HepG2 (cell line): Measurements from ENCODE around the gene HOTAIR. TPM values are rescaled to one million over a fixed set of nuclear protein-coding genes. Genes with fewer than 3 reads are reported as not detected.
A peak's percentile ranks its signal among the peaks of the same experiment; 100 is the strongest.

Experiments
- ATF2 ChIP-seq: sonication (generic); formaldehyde crosslinking; IDR thresholded peaks from 2 replicates; pipeline ENCODE4 v1.4.0; 2020; ENCODE audit warnings: missing genetic modification reagents
- EZH2 ChIP-seq: conservative IDR thresholded peaks from 2 replicates; pipeline ENCODE4 v1.6.1; 2012; ENCODE audit warnings: mild to moderate bottlenecking, low read depth, low read length, moderate library complexity
- FOXJ3 ChIP-seq: sonication (generic); formaldehyde crosslinking; IDR thresholded peaks from 2 replicates; pipeline ENCODE4 v1.4.0; 2020; ENCODE audit warnings: missing genetic modification reagents, mild to moderate bottlenecking, borderline replicate concordance
- FOXK1 ChIP-seq: sonication (generic); formaldehyde crosslinking; IDR thresholded peaks from 2 replicates; pipeline ENCODE4 v1.4.0; 2020; ENCODE audit warnings: low read depth, missing genetic modification reagents, borderline replicate concordance
- HDAC6 ChIP-seq: fragments of 200-600 bp; sonication (generic); IDR thresholded peaks from 2 replicates; pipeline ENCODE4 v1.7.0; 2017; ENCODE audit warnings: mild to moderate bottlenecking, antibody characterized with exemption, low read length, low read depth
- IRF1 ChIP-seq: sonication (generic); formaldehyde crosslinking; IDR thresholded peaks from 2 replicates; pipeline ENCODE4 v1.4.0; 2020; ENCODE audit warnings: low read depth, mild to moderate bottlenecking, missing genetic modification reagents
- MAZ ChIP-seq, 2 experiments: sonication (generic) in 1 of 2; formaldehyde crosslinking in 1 of 2; IDR thresholded peaks; 2 replicates each; pipeline versions ENCODE4 v1.5.0 to v1.6.1; 2012 to 2020; ENCODE audit warnings: low read depth in 2 of 2, mild to moderate bottlenecking in 2 of 2, borderline replicate concordance in 1 of 2, improper control_type of control experiment in 1 of 2, low read length in 1 of 2, missing genetic modification reagents in 1 of 2, moderate library complexity in 1 of 2
- NFE2L1 ChIP-seq: sonication (generic); formaldehyde crosslinking; IDR thresholded peaks from 2 replicates; pipeline ENCODE4 v1.4.0; 2020; ENCODE audit warnings: missing genetic modification reagents, mild to moderate bottlenecking, borderline replicate concordance
- RARG ChIP-seq: sonication (generic); formaldehyde crosslinking; IDR thresholded peaks from 2 replicates; pipeline ENCODE4 v1.4.0; 2020; ENCODE audit warnings: low read depth, mild to moderate bottlenecking, missing genetic modification reagents
- RXRB ChIP-seq: IDR thresholded peaks from 2 replicates; pipeline ENCODE4 v1.6.1; 2016; ENCODE audit warnings: borderline replicate concordance, missing genetic modification reagents, missing compliant biosample characterization
- SALL2 ChIP-seq: sonication (generic); formaldehyde crosslinking; IDR thresholded peaks from 2 replicates; pipeline ENCODE4 v1.8.1; 2023; ENCODE audit warnings: mild to moderate bottlenecking, missing genetic modification reagents, inconsistent platforms
- SKI ChIP-seq: fragments of 450-650 bp; IDR thresholded peaks from one replicate; pipeline ENCODE4 v1.6.1; 2018; ENCODE audit warnings: mild to moderate bottlenecking; ENCODE audit not compliant: partially characterized antibody
- SRSF1 ChIP-seq: fragments of 200-400 bp; formaldehyde crosslinking; optimal IDR thresholded peaks from 2 replicates; pipeline ENCODE3; 2017; ENCODE audit warnings: mild to moderate bottlenecking, low read depth, low read length, moderate library complexity
- TERF1 ChIP-seq: sonication (generic); formaldehyde crosslinking; IDR thresholded peaks from 2 replicates; pipeline ENCODE4 v1.8.0; 2022; ENCODE audit warnings: mild to moderate bottlenecking, missing genetic modification reagents, moderate library complexity
- YY1 ChIP-seq: IDR thresholded peaks from 2 replicates; pipeline ENCODE4 v1.6.1; 2011; ENCODE audit warnings: low read length, low read depth, moderate library complexity, mild to moderate bottlenecking; ENCODE audit not compliant: insufficient read depth, insufficient replicate concordance
- ZFP36 ChIP-seq: fragments of 150-350 bp; IDR thresholded peaks from 2 replicates; pipeline ENCODE4 v1.6.1; 2018; ENCODE audit warnings: borderline replicate concordance, low read length, low read depth; ENCODE audit not compliant: partially characterized antibody
- ZIK1 ChIP-seq: sonication (generic); formaldehyde crosslinking; IDR thresholded peaks from 2 replicates; pipeline ENCODE4 v1.5.0; 2020; ENCODE audit warnings: mild to moderate bottlenecking, low read depth, missing genetic modification reagents, borderline replicate concordance
- ZNF160 ChIP-seq: sonication (generic); formaldehyde crosslinking; IDR thresholded peaks from 2 replicates; pipeline ENCODE4 v1.8.0; 2022; ENCODE audit warnings: mild to moderate bottlenecking, inconsistent platforms, missing genetic modification reagents
- ZNF18 ChIP-seq: sonication (generic); formaldehyde crosslinking; IDR thresholded peaks from 2 replicates; pipeline ENCODE4 v1.8.0; 2022; ENCODE audit warnings: mild to moderate bottlenecking, missing genetic modification reagents; ENCODE audit not compliant: insufficient replicate concordance
- ZNF234 ChIP-seq: sonication (generic); formaldehyde crosslinking; conservative IDR thresholded peaks from 2 replicates; pipeline ENCODE4 v1.5.1; 2020; ENCODE audit warnings: mild to moderate bottlenecking, missing genetic modification reagents
- ZNF460 ChIP-seq: sonication (generic); formaldehyde crosslinking; IDR thresholded peaks from 2 replicates; pipeline ENCODE4 v1.5.1; 2020; ENCODE audit warnings: missing genetic modification reagents, mild to moderate bottlenecking, borderline replicate concordance
- ZNF530 ChIP-seq: sonication (generic); formaldehyde crosslinking; IDR thresholded peaks from 2 replicates; pipeline ENCODE4 v1.5.0; 2020; ENCODE audit warnings: low read depth, mild to moderate bottlenecking, missing genetic modification reagents
- ZNF619 ChIP-seq: sonication (generic); formaldehyde crosslinking; IDR thresholded peaks from 2 replicates; pipeline ENCODE4 v1.4.0; 2020; ENCODE audit warnings: mild to moderate bottlenecking, missing genetic modification reagents
- ZNF816 ChIP-seq: sonication (generic); formaldehyde crosslinking; IDR thresholded peaks from 2 replicates; pipeline ENCODE4 v1.8.0; 2022; ENCODE audit warnings: missing genetic modification reagents, mild to moderate bottlenecking, borderline replicate concordance
- polyA plus RNA-seq, 8 experiments: library from polyadenylated mRNA; depleted of rRNA in 3 of 8; stranded (reverse) in 7 of 8; unstranded in 1 of 8; fragments of >200 nt; fragmentation: Illumina TruSeq in 4 of 8; extraction: Trizol in 4 of 8; gene quantifications; 2 replicates each; pipeline versions ENCODE4 v1.2.1 to v1.2.3, GENCODE V29; 2011 to 2016; ENCODE audit warnings: low read depth in 4 of 8, missing spikeins in 1 of 8, mixed read lengths in 1 of 8; ENCODE audit not compliant: insufficient read depth in 1 of 8
- total RNA-seq, 5 experiments: library from RNA; depleted of rRNA; stranded (reverse); fragments of >200 nt; fragmentation: Illumina TruSeq; extraction: Trizol; gene quantifications; 2 replicates each; pipeline ENCODE4 v1.2.3, GENCODE V29; 2016; ENCODE audit warnings: low read depth in 1 of 5

The HOTAIR gene
- total and polyA plus RNA-seq, 2 of the 13 experiments (the other 11 are each of a cell fraction or from before 2014, with no cell fraction given), result not detected

GRCh38 chr12:53994264-53995001 is 19.7 kb upstream of the HOTAIR start (continued):
- no peak for TF ChIP-seq ZIK1
- peak; percentile 78 for TF ChIP-seq SKI
- TF ChIP-seq ZNF160, result no peak
- TF ChIP-seq SALL2, result no peak
- no peak for TF ChIP-seq ZNF816 (CRISPR knock-in tag)
- TF ChIP-seq ZNF460, result no peak
- TF ChIP-seq YY1, result peak; percentile 17
- no peak for TF ChIP-seq ZNF619 (CRISPR knock-in tag)
- TF ChIP-seq SRSF1, result no peak
- TF ChIP-seq HDAC6, result no peak
- TF ChIP-seq IRF1 (CRISPR knock-in tag), result no peak
- TF ChIP-seq ZNF18 (CRISPR knock-in tag), result peak; percentile 51
- TF ChIP-seq ZFP36, result no peak
- no peak for TF ChIP-seq NFE2L1
- TF ChIP-seq TERF1 (CRISPR knock-in tag), result no peak
- no peak for TF ChIP-seq ZNF234 (CRISPR knock-in tag)
- no peak; the same call in 1 of the 2 replicates for TF ChIP-seq EZH2
- no peak for TF ChIP-seq FOXK1 (CRISPR knock-in tag)
- no peak for TF ChIP-seq ATF2 (CRISPR knock-in tag)
- TF ChIP-seq RXRB (CRISPR knock-in tag), result no peak
- no peak for TF ChIP-seq FOXJ3 (CRISPR knock-in tag)
- TF ChIP-seq ZNF530 (CRISPR knock-in tag), result no peak
- no peak for TF ChIP-seq RARG (CRISPR knock-in tag)
- no peak for TF ChIP-seq MAZ (IDR thresholded peaks at IDR 0.05; ENCODE audit: borderline replicate concordance, low read depth, low read length)
- no peak for TF ChIP-seq MAZ (CRISPR knock-in tag; IDR thresholded peaks at IDR 0.05; ENCODE audit: low read depth)
